Duodenal mucosa (tissue), 2 donors: Measurements from ENCODE around the gene PTPRN2.
"Not testable (repeated sequence)": the region's sequence is repeated elsewhere in the genome, so short reads cannot be mapped to it uniquely, and the experiment has no call there.

Experiments
- H3K27ac ChIP-seq: one replicate; pipeline ENCODE4 v1.7.0; 2013; ENCODE audit warnings: low read depth, low read length
- H3K27me3 ChIP-seq, 2 donors: one replicate each; pipeline ENCODE4 v1.7.0; 2013; ENCODE audit warnings: low read length in 2 of 2, control low read depth in 1 of 2; ENCODE audit not compliant: insufficient read depth in 2 of 2, control insufficient read depth in 1 of 2
- H3K36me3 ChIP-seq, 2 donors: one replicate each; pipeline ENCODE4 v1.7.0; 2013; ENCODE audit warnings: low read length in 2 of 2, control low read depth in 1 of 2; ENCODE audit not compliant: insufficient read depth in 2 of 2, control insufficient read depth in 1 of 2
- H3K4me1 ChIP-seq, 2 donors: one replicate each; pipeline ENCODE4 v1.7.0; 2013; ENCODE audit warnings: low read length in 2 of 2, control low read depth in 1 of 2; ENCODE audit not compliant: insufficient read depth in 2 of 2, control insufficient read depth in 1 of 2
- H3K4me3 ChIP-seq, 2 donors: one replicate each; pipeline ENCODE4 v1.7.0; 2013; ENCODE audit warnings: low read length in 2 of 2, low read depth in 1 of 2
- H3K9ac ChIP-seq, 2 donors: one replicate each; pipeline ENCODE4 v1.7.0; 2013; ENCODE audit warnings: low read length in 2 of 2, low read depth in 1 of 2
- H3K9me3 ChIP-seq, 2 donors: one replicate each; pipeline ENCODE4 v1.7.0; 2013; ENCODE audit warnings: low read length in 2 of 2, control low read depth in 1 of 2; ENCODE audit not compliant: control insufficient read depth in 1 of 2

Gene PTPRN2

GRCh38 chr7:157667731-157668130 is 919.9 kb downstream of the PTPRN2 start:
- H3K9me3 ChIP-seq: no peaks in the 10 kb centered on the region
- no peaks in the 10 kb centered on the region for H3K4me1 ChIP-seq
- H3K36me3 ChIP-seq: no peaks in the 10 kb centered on the region
- H3K27me3 ChIP-seq: no peaks in the 10 kb centered on the region
- no peak overlapping the region for H3K9ac ChIP-seq
- no peak overlapping the region for H3K27ac ChIP-seq
- no peak overlapping the region for H3K4me3 ChIP-seq

- H3K4me3 ChIP-seq: no peak overlapping the region
- H3K27me3 ChIP-seq: no peaks in the 10 kb centered on the region
- H3K27ac ChIP-seq: no peak overlapping the region
- no peaks in the 10 kb centered on the region for H3K9me3 ChIP-seq
- H3K9ac ChIP-seq: no peak overlapping the region
- H3K4me1 ChIP-seq: no peaks in the 10 kb centered on the region
- H3K36me3 ChIP-seq: no peaks in the 10 kb centered on the region
These were observed 920.4 kb downstream of the PTPRN2 start for GRCh38 chr7:157667261-157667660.

- no peaks in the 10 kb centered on the region for H3K27me3 ChIP-seq
- H3K4me3 ChIP-seq: no peak overlapping the region
- H3K36me3 ChIP-seq: no peaks in the 10 kb centered on the region
- H3K27ac ChIP-seq: no peak overlapping the region
- H3K4me1 ChIP-seq: no peaks in the 10 kb centered on the region
- H3K9ac ChIP-seq: no peak overlapping the region
- H3K9me3 ChIP-seq: no peaks in the 10 kb centered on the region
These were observed 921.0 kb downstream of the PTPRN2 start for GRCh38 chr7:157666530-157667040.

GRCh38 chr7:157665634-157665988 is 922.0 kb downstream of the PTPRN2 start:
- not testable (repeated sequence) for H3K27ac ChIP-seq, H3K4me3 ChIP-seq, H3K36me3 ChIP-seq, H3K4me1 ChIP-seq, H3K9me3 ChIP-seq, H3K9ac ChIP-seq, H3K27me3 ChIP-seq

- Histone ChIP-seq H3K9me3 (no peaks in the 10 kb centered on the region), H3K4me3 (no peak overlapping the region), H3K4me1 (no peaks in the 10 kb centered on the region), H3K27me3 (no peaks in the 10 kb centered on the region), H3K36me3 (no peaks in the 10 kb centered on the region), H3K9ac (no peak overlapping the region), H3K27ac (no peak overlapping the region)
These were observed 922.6 kb downstream of the PTPRN2 start for GRCh38 chr7:157664871-157665633.

- Histone ChIP-seq H3K4me1 (no peaks in the 10 kb centered on the region), H3K27me3 (no peaks in the 10 kb centered on the region), H3K27ac (no peak overlapping the region), H3K9ac (no peak overlapping the region), H3K36me3 (no peaks in the 10 kb centered on the region), H3K4me3 (no peak overlapping the region), H3K9me3 (no peaks in the 10 kb centered on the region)
These were observed 923.6 kb downstream of the PTPRN2 start for GRCh38 chr7:157664034-157664433.

GRCh38 chr7:157662981-157663716 is 924.5 kb downstream of the PTPRN2 start:
- no peaks in the 10 kb centered on the region for H3K36me3 ChIP-seq
- no peak overlapping the region for H3K27ac ChIP-seq
- no peaks in the 10 kb centered on the region for H3K9me3 ChIP-seq
- no peaks in the 10 kb centered on the region for H3K27me3 ChIP-seq
- H3K4me1 ChIP-seq: no peaks in the 10 kb centered on the region
- H3K4me3 ChIP-seq: no peak overlapping the region
- H3K9ac ChIP-seq: no peak overlapping the region

- Histone ChIP-seq H3K36me3 (no peaks in the 10 kb centered on the region), H3K9ac (no peak overlapping the region), H3K27ac (no peak overlapping the region)
These were observed 925.4 kb downstream of the PTPRN2 start for GRCh38 chr7:157662110-157662791.

GRCh38 chr7:157661611-157661975 is 926.0 kb downstream of the PTPRN2 start:
- Histone ChIP-seq H3K4me1 (no peaks in the 10 kb centered on the region), H3K9me3 (no peaks in the 10 kb centered on the region), H3K36me3 (no peaks in the 10 kb centered on the region), H3K9ac (no peak overlapping the region), H3K27ac (no peak overlapping the region), H3K4me3 (no peak overlapping the region), H3K27me3 (no peaks in the 10 kb centered on the region)

More at GRCh38 chr7:157662110-157662791, 925.4 kb downstream of the PTPRN2 start:
- Histone ChIP-seq H3K4me1 (no peaks in the 10 kb centered on the region), H3K9me3 (no peaks in the 10 kb centered on the region), H3K4me3 (no peak overlapping the region), H3K27me3 (no peaks in the 10 kb centered on the region)

GRCh38 chr7:157660971-157661610 is 926.5 kb downstream of the PTPRN2 start:
- Histone ChIP-seq H3K4me1 (no peaks in the 10 kb centered on the region), H3K9me3 (no peaks in the 10 kb centered on the region), H3K27me3 (no peaks in the 10 kb centered on the region)

More at GRCh38 chr7:157660971-157661610, 926.5 kb downstream of the PTPRN2 start:
- no peak overlapping the region for H3K9ac ChIP-seq
- no peak overlapping the region for H3K4me3 ChIP-seq
- no peak overlapping the region for H3K27ac ChIP-seq
- H3K36me3 ChIP-seq: no peaks in the 10 kb centered on the region
